Right atrium auricular region (tissue), 2 donors: ENCODE measurements around the gene ZNF57. TPM values are rescaled to one million over a fixed set of nuclear protein-coding genes. Genes with fewer than 3 reads are reported as not detected.
A peak's percentile ranks its signal among the peaks of the same experiment; 100 is the strongest.

Source experiments
- DNase-seq: peaks from one replicate; pipeline ENCODE4 v3.0.0-alpha.2; 2019; ENCODE audit warnings: low spot score
- H3K27ac ChIP-seq, 2 donors: fragments of 200-600 bp; sonication (generic); 1 replicate in 1 of 2; 2 replicates in 1 of 2; pipeline ENCODE4 v1.5.1; 2016 to 2019
- H3K27me3 ChIP-seq, 2 donors: fragments of 200-600 bp; sonication (generic); one replicate each; pipeline versions ENCODE4 v1.5.1 to v1.6.0; 2017 to 2019
- H3K36me3 ChIP-seq: fragments of 200-600 bp; sonication (generic); one replicate; pipeline ENCODE4 v1.5.1; 2016
- H3K4me1 ChIP-seq, 2 donors: fragments of 200-600 bp; sonication (generic); one replicate each; pipeline versions ENCODE4 v1.5.1 to v1.6.0; 2017 to 2019
- H3K4me3 ChIP-seq, 2 donors: fragments of 200-600 bp; sonication (generic); 1 replicate in 1 of 2; 2 replicates in 1 of 2; pipeline ENCODE4 v1.5.1; 2017 to 2019; ENCODE audit warnings: mild to moderate bottlenecking in 1 of 2, moderate library complexity in 1 of 2
- H3K9me3 ChIP-seq, 2 donors: fragments of 200-600 bp; sonication (generic); one replicate each; pipeline ENCODE4 v1.5.1; 2019
- CTCF ChIP-seq, 2 donors: fragments of 200-600 bp; sonication (generic); IDR thresholded peaks; one replicate each; pipeline ENCODE4 v1.5.1; 2019; ENCODE audit warnings: antibody characterized with exemption in 2 of 2
- total RNA-seq, 2 donors: library from RNA; depleted of rRNA; stranded (reverse); fragments of >200 nt; gene quantifications; one replicate each; pipeline ENCODE4 v1.1.0, GENCODE V29; 2016

Gene ZNF57
- total RNA-seq, 2 donors from 2014 or later = 1.6 to 1.8 TPM

GRCh38 chr19:2944403-2944774 lies 43.7 kb downstream of the ZNF57 start:
- Histone ChIP-seq H3K4me3 (peak overlapping the region; percentile 78 to 81), H3K9me3 (no peaks in the 10 kb centered on the region), H3K27me3 (no peaks in the 10 kb centered on the region), H3K27ac (peak overlapping the region; percentile 93 to 95), H3K36me3 (peaks cover 2% of the 10 kb centered on the region), H3K4me1 (peaks cover 0 to 26% of the 10 kb centered on the region in 2 donors)
- no peak for DNase-seq
- TF ChIP-seq CTCF (IDR thresholded peaks at IDR 0.05) = no peak

DNA sequence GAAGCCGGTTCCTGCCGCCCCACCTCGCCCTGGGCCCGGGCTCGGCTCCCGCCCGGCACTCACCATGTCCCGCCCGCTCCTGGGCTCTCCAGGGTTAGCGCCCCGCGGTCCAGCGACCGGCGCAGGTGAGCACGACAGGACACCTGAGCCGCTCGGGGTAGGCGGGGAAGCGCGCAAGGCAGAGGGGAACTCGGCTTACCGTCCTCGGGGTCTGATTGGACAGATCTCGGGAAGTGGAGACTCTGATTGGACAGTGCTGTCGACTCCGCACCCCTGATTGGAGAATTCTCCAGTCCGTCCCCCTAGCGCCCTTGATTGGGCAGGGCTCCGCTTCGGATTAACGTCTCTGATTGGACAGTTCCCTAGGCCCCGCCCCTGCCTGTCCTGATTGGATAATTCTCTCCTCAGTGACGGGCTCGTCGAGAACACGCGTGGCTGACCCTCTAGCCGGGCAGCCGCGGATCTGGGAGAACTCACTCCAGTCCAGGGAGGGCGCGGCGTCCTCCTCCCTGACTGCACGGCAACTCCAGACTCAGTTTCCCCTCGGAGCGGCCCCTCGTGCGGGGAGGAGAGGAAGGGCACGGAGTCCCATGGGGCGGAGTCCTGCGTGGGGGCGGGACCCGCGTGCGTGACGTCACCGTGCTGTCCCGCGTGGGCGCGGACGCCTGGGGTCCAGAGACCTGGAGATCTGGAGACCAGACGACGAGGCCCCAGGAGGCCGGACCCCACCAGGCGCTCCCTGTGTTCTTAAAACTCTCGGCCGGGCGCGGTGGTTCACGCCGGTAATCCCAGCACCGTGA lies 44.2 kb downstream of the ZNF57 start, which contains the start of gene ZNF77:
TSS of gene ZNF77 (minus strand) at position 197 of the 800 bp plus-strand sequence. CDS start at position 66, 131 bp downstream.
- peak within 1 kb of the TSS; percentile 93 to 95 for H3K27ac ChIP-seq
- H3K4me1 ChIP-seq = peaks cover 0 to 31% of the 10 kb centered on the region in 2 donors
- H3K27me3 ChIP-seq = no peaks in the 10 kb centered on the region
- DNase-seq = peak; percentile 100
- H3K4me3 ChIP-seq = peak within 1 kb of the TSS; percentile 78 to 81
- no peaks in the 10 kb centered on the region for H3K9me3 ChIP-seq
- H3K36me3 ChIP-seq = no peaks in the 10 kb centered on the region
- TF ChIP-seq CTCF (IDR thresholded peaks at IDR 0.05) = peak in 1 of 2 donors; percentile 13

- TF ChIP-seq CTCF (IDR thresholded peaks at IDR 0.05) = no peak
- Histone ChIP-seq H3K4me3 (peak overlapping the region; percentile 78 to 81), H3K4me1 (peaks cover 0 to 31% of the 10 kb centered on the region in 2 donors), H3K27ac (peak overlapping the region; percentile 93 to 95), H3K9me3 (no peaks in the 10 kb centered on the region), H3K27me3 (no peaks in the 10 kb centered on the region), H3K36me3 (no peaks in the 10 kb centered on the region)
- no peak for DNase-seq
Measured at GRCh38 chr19:2945575-2946184, 45.0 kb downstream of the ZNF57 start.

DNA sequence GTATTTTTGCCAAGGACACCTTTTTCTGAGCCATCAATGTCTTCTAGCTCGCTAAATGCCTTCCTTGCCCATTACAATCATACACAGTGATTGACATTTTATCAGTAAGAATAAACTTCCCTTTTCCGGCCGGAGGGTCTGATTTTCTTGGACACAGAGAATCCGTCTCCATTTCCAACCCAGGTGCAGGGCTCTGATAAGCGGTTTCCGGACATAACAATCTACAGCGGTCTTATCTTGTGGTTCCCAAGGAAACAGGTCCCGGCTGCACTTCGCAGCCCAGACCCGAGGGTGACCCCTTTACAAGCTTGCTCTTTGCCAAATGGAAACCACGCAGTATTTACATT lies 49.2 kb downstream of the ZNF57 start:
- Histone ChIP-seq H3K4me1 (peaks cover 0 to 22% of the 10 kb centered on the region in 2 donors), H3K9me3 (no peaks in the 10 kb centered on the region), H3K27ac (peak overlapping the region; percentile 96), H3K36me3 (no peaks in the 10 kb centered on the region), H3K4me3 (peak overlapping the region; percentile 80 to 92), H3K27me3 (no peaks in the 10 kb centered on the region)
- DNase-seq = peak; percentile 72
- TF ChIP-seq CTCF (IDR thresholded peaks at IDR 0.05) = no peak

DNA sequence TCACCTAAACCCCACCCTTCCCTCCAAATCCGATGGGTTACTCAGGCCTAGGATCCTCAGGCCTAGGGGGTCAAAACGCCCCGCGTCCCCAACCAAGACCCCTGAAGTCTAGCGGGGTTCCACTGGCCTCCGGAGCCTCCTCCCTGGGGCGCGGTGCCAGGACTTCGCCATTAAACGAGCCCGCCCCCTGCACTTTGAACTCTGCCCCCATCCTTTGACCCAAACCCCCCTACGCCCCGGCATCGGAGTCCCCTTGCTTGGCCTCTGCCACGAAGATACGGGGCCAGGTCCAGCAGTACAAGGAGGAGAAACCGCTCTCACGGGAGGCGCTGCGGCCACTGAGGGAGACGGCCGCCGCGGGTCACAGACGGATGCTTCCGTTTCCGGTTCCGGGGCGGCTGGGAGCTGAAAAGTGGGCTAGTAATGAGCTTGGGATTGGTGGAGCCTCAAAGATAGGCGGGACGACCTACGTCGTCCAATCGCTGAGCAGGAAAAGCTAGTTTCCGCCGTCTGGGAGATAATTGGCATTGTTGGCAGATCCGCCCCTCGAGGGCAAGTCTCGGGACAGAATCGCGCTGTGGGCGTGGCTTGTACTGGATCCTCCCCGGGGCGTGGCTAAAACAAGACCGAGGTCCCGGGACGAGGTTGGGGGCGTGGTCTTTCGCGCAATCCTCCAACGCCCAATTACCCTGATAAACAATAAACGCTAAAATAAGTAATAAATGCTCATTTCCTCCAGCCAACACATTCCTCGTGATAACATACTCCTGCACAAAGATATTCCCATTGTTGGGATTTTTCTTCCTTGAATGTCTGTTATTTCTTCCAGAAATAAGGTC lies 49.8 kb downstream of the ZNF57 start:
- H3K4me1 ChIP-seq = peaks cover 0 to 18% of the 10 kb centered on the region in 2 donors
- H3K27me3 ChIP-seq = no peaks in the 10 kb centered on the region
- peak overlapping the region; percentile 96 for H3K27ac ChIP-seq
- peak overlapping the region; percentile 80 to 92 for H3K4me3 ChIP-seq
- no peaks in the 10 kb centered on the region for H3K36me3 ChIP-seq
- TF ChIP-seq CTCF (IDR thresholded peaks at IDR 0.05) = no peak
- peak; percentile 100 for DNase-seq
- H3K9me3 ChIP-seq = no peaks in the 10 kb centered on the region
